Measurements from ENCODE around the gene EXOC6B. TPM values are rescaled to one million over a fixed set of nuclear protein-coding genes. Genes with fewer than 3 reads are reported as not detected.

The EXOC6B gene
- total RNA-seq, 1 experiment from 2014 or later, result 33.7 TPM

DNA sequence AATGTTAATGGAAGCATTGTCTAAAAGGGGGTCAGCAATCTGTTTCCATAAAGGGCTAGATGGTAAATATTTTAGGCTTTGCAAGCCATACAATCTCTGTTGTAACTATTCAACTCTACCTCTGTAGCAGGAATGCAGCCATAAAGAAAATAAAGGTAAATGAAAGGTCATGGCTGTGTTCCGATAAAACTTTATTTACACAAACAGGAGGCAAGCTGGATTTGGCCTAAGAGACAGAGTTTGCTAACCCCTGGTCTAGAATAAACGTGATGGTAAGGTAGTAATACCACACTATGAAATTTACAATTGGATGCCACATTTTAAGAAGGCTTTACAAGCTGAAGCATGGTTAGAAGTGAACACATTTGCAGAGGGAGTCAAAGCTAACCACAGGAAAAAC is 91.4 kb downstream of the EXOC6B start:
- Mint-ChIP-seq H3K27ac (no peak overlapping the region), H3K36me3 (no peaks in the 10 kb centered on the region), H3K4me3 (no peak overlapping the region), H3K9me3 (no peaks in the 10 kb centered on the region), H3K4me1 (peaks cover 4% of the 10 kb centered on the region; the same call in 1 of the 2 replicates), H3K27me3 (ENCODE audit: low read depth) (no peaks in the 10 kb centered on the region)
- ATAC-seq (no peak), DNase-seq (ENCODE audit: low spot score) (no peak)
- POLR2A ChIA-PET, result no interaction called here
- TF ChIP-seq FOXJ3 (CRISPR knock-in tag; IDR thresholded peaks at IDR 0.05; ENCODE audit: borderline replicate concordance) (no peak), MYBL2 (CRISPR knock-in tag; IDR thresholded peaks at IDR 0.05) (no peak), NR1H2 (CRISPR knock-in tag; IDR thresholded peaks at IDR 0.05) (no peak), ZNF138 (CRISPR knock-in tag; conservative IDR thresholded peaks at IDR 0.05) (no peak), TEAD1 (CRISPR knock-in tag; IDR thresholded peaks at IDR 0.05) (no peak), ESRRA (CRISPR knock-in tag; IDR thresholded peaks at IDR 0.05; ENCODE audit: borderline replicate concordance) (no peak), RORB (CRISPR knock-in tag; IDR thresholded peaks at IDR 0.05) (no peak)
- TF ChIP-seq, protein P1, sequence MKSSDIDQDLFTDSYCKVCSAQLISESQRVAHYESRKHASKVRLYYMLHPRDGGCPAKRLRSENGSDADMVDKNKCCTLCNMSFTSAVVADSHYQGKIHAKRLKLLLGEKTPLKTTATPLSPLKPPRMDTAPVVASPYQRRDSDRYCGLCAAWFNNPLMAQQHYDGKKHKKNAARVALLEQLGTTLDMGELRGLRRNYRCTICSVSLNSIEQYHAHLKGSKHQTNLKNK (CRISPR knock-in tag; IDR thresholded peaks at IDR 0.05), result no peak
- TF ChIP-seq, protein P2, sequence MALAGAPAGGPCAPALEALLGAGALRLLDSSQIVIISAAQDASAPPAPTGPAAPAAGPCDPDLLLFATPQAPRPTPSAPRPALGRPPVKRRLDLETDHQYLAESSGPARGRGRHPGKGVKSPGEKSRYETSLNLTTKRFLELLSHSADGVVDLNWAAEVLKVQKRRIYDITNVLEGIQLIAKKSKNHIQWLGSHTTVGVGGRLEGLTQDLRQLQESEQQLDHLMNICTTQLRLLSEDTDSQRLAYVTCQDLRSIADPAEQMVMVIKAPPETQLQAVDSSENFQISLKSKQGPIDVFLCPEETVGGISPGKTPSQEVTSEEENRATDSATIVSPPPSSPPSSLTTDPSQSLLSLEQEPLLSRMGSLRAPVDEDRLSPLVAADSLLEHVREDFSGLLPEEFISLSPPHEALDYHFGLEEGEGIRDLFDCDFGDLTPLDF (CRISPR knock-in tag; IDR thresholded peaks at IDR 0.05), result no peak
- CTCF ChIA-PET, result interaction anchor here (1.7 kb wide), 1 partner anchor 128 kb away, joined by 5 read pairs; no protein-coding TSS in a partner anchor

DNA sequence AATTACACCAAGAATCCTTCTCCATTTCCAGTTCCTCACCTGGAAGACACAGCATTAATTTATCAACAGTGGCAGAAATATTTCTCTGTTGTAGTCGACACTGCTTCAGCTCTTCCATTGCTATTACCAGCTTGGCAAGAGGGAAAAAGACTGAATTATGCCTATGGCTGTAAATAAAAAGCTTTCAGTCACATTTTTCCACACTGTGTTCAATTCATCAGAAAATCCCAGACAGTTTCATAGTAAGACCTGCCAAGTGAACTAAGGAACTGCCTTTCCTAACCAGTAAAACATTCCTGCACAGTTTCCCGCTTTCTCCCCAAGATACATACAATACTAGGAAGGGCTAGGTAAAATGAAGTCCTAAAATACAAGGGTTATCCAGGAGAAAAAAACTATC is 94.7 kb downstream of the EXOC6B start:
- Mint-ChIP-seq H3K27ac (no peak overlapping the region), H3K27me3 (ENCODE audit: low read depth) (no peaks in the 10 kb centered on the region), H3K36me3 (no peaks in the 10 kb centered on the region), H3K4me1 (peaks cover 4% of the 10 kb centered on the region; the same call in 1 of the 2 replicates), H3K9me3 (no peaks in the 10 kb centered on the region), H3K4me3 (no peak overlapping the region)
- ChIA-PET CTCF (no interaction called here), POLR2A (no interaction called here)
- DNase-seq (ENCODE audit: low spot score) (no peak), ATAC-seq (no peak)
- TF ChIP-seq, protein P3, sequence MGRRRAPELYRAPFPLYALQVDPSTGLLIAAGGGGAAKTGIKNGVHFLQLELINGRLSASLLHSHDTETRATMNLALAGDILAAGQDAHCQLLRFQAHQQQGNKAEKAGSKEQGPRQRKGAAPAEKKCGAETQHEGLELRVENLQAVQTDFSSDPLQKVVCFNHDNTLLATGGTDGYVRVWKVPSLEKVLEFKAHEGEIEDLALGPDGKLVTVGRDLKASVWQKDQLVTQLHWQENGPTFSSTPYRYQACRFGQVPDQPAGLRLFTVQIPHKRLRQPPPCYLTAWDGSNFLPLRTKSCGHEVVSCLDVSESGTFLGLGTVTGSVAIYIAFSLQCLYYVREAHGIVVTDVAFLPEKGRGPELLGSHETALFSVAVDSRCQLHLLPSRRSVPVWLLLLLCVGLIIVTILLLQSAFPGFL (CRISPR knock-in tag; IDR thresholded peaks at IDR 0.05; ENCODE audit: borderline replicate concordance), result no peak
- TF ChIP-seq, protein P4, sequence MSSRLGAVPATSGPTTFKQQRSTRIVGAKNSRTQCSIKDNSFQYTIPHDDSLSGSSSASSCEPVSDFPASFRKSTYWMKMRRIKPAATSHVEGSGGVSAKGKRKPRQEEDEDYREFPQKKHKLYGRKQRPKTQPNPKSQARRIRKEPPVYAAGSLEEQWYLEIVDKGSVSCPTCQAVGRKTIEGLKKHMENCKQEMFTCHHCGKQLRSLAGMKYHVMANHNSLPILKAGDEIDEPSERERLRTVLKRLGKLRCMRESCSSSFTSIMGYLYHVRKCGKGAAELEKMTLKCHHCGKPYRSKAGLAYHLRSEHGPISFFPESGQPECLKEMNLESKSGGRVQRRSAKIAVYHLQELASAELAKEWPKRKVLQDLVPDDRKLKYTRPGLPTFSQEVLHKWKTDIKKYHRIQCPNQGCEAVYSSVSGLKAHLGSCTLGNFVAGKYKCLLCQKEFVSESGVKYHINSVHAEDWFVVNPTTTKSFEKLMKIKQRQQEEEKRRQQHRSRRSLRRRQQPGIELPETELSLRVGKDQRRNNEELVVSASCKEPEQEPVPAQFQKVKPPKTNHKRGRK (CRISPR knock-in tag; IDR thresholded peaks at IDR 0.05; ENCODE audit: borderline replicate concordance), result no peak
- no peak for TF ChIP-seq SMAD3 (CRISPR knock-in tag; IDR thresholded peaks at IDR 0.05; ENCODE audit: borderline replicate concordance)
- no peak for TF ChIP-seq JUN (CRISPR knock-in tag; IDR thresholded peaks at IDR 0.05)
- TF ChIP-seq, protein P5, sequence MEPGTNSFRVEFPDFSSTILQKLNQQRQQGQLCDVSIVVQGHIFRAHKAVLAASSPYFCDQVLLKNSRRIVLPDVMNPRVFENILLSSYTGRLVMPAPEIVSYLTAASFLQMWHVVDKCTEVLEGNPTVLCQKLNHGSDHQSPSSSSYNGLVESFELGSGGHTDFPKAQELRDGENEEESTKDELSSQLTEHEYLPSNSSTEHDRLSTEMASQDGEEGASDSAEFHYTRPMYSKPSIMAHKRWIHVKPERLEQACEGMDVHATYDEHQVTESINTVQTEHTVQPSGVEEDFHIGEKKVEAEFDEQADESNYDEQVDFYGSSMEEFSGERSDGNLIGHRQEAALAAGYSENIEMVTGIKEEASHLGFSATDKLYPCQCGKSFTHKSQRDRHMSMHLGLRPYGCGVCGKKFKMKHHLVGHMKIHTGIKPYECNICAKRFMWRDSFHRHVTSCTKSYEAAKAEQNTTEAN (CRISPR knock-in tag; IDR thresholded peaks at IDR 0.05), result no peak
- TF ChIP-seq, protein P6, sequence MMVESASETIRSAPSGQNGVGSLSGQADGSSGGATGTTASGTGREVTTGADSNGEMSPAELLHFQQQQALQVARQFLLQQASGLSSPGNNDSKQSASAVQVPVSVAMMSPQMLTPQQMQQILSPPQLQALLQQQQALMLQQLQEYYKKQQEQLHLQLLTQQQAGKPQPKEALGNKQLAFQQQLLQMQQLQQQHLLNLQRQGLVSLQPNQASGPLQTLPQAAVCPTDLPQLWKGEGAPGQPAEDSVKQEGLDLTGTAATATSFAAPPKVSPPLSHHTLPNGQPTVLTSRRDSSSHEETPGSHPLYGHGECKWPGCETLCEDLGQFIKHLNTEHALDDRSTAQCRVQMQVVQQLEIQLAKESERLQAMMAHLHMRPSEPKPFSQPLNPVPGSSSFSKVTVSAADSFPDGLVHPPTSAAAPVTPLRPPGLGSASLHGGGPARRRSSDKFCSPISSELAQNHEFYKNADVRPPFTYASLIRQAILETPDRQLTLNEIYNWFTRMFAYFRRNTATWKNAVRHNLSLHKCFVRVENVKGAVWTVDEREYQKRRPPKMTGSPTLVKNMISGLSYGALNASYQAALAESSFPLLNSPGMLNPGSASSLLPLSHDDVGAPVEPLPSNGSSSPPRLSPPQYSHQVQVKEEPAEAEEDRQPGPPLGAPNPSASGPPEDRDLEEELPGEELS (CRISPR knock-in tag; IDR thresholded peaks at IDR 0.05), result no peak
- TF ChIP-seq, protein P7, sequence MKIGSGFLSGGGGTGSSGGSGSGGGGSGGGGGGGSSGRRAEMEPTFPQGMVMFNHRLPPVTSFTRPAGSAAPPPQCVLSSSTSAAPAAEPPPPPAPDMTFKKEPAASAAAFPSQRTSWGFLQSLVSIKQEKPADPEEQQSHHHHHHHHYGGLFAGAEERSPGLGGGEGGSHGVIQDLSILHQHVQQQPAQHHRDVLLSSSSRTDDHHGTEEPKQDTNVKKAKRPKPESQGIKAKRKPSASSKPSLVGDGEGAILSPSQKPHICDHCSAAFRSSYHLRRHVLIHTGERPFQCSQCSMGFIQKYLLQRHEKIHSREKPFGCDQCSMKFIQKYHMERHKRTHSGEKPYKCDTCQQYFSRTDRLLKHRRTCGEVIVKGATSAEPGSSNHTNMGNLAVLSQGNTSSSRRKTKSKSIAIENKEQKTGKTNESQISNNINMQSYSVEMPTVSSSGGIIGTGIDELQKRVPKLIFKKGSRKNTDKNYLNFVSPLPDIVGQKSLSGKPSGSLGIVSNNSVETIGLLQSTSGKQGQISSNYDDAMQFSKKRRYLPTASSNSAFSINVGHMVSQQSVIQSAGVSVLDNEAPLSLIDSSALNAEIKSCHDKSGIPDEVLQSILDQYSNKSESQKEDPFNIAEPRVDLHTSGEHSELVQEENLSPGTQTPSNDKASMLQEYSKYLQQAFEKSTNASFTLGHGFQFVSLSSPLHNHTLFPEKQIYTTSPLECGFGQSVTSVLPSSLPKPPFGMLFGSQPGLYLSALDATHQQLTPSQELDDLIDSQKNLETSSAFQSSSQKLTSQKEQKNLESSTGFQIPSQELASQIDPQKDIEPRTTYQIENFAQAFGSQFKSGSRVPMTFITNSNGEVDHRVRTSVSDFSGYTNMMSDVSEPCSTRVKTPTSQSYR (CRISPR knock-in tag; IDR thresholded peaks at IDR 0.05), result no peak
- TF ChIP-seq, protein P8, sequence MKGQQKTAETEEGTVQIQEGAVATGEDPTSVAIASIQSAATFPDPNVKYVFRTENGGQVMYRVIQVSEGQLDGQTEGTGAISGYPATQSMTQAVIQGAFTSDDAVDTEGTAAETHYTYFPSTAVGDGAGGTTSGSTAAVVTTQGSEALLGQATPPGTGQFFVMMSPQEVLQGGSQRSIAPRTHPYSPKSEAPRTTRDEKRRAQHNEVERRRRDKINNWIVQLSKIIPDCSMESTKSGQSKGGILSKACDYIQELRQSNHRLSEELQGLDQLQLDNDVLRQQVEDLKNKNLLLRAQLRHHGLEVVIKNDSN (CRISPR knock-in tag; IDR thresholded peaks at IDR 0.05), result no peak
- TF ChIP-seq FOXP1 (CRISPR knock-in tag; IDR thresholded peaks at IDR 0.05; ENCODE audit: borderline replicate concordance), result no peak
- TF ChIP-seq ZNF423 (CRISPR knock-in tag; IDR thresholded peaks at IDR 0.05), result no peak
- TF ChIP-seq, protein P9, sequence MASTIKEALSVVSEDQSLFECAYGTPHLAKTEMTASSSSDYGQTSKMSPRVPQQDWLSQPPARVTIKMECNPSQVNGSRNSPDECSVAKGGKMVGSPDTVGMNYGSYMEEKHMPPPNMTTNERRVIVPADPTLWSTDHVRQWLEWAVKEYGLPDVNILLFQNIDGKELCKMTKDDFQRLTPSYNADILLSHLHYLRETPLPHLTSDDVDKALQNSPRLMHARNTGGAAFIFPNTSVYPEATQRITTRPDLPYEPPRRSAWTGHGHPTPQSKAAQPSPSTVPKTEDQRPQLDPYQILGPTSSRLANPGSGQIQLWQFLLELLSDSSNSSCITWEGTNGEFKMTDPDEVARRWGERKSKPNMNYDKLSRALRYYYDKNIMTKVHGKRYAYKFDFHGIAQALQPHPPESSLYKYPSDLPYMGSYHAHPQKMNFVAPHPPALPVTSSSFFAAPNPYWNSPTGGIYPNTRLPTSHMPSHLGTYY (CRISPR knock-in tag; IDR thresholded peaks at IDR 0.05), result no peak
- no peak for TF ChIP-seq ZNF671 (CRISPR knock-in tag; IDR thresholded peaks at IDR 0.05)
